Activated CD8-positive, alpha-beta memory T cell treated with anti-CD3 and anti-CD28 coated beads for 4 hours (primary cell): ENCODE data around the gene REEP5.
"Not testable (repeated sequence)": the region's sequence is repeated elsewhere in the genome, so short reads cannot be mapped to it uniquely, and the experiment has no call there.

Experiments
- DNase-seq, 2 donors: peaks; one replicate each; pipeline ENCODE4 v3.0.0-alpha.2; 2020; ENCODE audit warnings: low read depth in 2 of 2

REEP5 gene

GRCh38 chr5:112933105-112933504, 11.1 kb upstream of the REEP5 start:
- no peak for DNase-seq

DNA sequence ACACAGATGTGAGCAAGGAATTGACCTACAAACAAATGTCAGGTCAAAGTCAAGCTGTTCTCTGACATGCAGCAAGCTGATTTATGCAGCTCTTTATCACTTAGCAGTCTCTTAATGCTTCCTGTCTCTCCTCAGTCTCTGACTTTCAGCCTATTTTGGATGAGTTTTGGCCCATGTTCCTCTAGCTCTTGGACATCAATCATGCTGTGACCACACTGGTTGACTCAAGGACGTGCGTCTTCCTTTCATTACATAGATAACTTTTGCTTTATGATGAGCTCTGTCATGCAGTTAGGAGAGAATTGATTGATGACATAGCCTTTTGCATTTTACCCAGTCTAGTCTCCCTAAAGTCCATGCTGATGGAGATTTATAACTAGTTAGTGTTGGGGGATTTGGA, 9.4 kb upstream of the REEP5 start:
- no peak for DNase-seq

DNA sequence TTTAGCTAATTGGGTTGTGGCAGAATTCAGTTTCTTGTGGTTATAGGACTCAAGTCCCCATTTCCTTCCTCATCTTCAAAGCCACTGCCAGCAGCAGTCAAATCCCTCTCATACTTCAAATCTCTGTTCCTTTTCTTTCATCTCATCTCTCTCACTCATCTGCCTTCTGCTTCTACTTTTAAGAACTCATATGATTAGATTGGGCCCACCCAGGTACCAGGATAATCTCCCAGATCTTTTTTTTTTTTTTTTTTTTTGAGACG, 8.0 kb upstream of the REEP5 start:
- no peak for DNase-seq

DNA sequence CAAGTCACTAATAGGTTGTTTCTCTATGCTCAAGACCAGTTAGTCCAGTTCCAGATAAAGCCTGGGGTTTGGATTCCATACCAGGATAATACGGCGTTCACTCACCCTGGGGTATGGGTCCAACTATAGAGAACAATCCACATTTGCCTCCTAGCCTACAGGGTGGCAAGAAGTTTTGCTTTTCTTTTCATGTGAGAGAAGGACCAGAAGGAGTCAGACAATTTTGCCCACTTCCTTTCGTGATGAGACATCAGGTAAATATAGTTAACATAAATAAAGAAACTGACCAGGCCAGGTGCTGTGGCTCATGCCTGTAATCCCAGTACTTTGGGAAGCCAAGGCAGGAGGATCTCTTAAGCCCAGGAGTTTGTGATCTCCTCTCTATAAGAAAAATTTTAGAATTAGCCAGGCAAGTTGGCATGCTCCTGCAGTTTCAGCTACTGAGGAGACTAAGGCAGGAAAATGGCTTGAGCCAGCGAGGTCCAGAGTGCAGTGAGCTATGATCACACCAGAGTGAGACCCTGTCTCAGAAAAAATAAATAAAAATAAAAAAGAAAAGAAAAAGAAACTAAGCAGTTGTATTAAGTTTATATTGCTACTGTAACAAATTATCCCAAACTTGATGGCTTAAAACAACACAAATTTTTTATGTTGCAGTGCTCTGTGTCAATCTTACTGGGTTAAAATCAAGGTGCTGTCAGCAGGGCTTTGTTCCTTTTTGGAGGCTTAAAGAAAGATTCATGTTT, 7.5 kb upstream of the REEP5 start:
- DNase-seq: no peak

DNA sequence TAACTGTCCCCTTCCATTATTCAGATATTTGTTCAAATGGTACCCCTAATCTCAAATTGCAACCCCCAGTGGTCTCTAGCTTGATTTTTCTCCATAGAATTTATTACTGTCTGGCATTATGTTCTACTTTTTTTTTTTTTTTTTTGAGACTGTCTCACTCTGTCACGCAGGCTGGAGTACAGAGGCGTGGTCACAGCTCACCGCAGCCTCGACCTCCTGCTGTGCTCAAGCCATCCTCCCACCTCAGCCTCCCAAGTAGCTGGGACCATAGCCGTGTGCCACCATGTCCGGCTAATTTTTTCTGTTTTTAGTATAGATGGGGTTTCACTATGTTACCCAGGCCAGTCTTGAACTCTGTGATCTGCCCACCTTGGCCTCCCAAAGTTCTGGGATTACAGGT, 2.0 kb upstream of the REEP5 start:
- DNase-seq: no peak

GRCh38 chr5:112923148-112923917, 1.3 kb upstream of the REEP5 start:
- no peak for DNase-seq

GRCh38 chr5:112921026-112921832, 798 bp downstream of the REEP5 start:
- peak in 1 of 2 donors; percentile 15 for DNase-seq

DNA sequence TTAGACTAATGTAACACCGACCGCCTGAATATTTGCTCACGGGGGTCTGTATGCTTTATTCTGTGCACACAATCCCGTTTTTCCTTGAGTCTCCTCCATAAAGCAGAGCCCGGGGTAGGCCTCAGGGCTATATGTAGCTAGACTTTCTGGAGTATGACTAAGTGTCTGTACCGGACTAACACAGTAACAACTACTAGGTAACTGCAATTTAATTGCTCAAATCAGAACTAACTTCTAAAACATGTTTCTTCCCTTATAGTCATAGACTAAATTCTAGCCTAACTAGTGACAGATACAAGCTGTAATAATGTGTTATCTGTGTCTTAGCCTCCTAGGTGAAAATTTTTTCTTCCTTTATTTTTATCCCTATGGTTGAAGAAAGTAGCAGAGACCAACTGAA, 2.1 kb downstream of the REEP5 start:
- no peak for DNase-seq

DNA sequence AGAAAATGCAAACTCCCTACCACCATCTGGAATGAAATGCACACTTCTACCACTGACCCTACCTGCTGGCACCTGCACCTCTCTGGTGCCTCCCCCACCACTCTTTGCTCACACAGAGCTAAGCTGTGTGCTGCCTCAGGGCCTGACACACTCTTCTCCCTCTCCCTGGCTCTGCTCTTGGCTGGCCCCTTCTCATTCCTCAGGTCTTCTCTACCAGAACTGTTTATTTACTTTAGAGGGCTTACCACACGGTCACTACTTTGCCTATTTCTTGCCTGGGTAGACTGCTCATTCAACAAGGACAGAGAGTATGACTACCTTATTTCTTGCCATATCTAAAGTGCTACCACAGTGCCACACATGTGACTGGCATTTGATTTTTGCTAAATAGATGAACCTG, 3.3 kb downstream of the REEP5 start:
- DNase-seq: no peak

DNA sequence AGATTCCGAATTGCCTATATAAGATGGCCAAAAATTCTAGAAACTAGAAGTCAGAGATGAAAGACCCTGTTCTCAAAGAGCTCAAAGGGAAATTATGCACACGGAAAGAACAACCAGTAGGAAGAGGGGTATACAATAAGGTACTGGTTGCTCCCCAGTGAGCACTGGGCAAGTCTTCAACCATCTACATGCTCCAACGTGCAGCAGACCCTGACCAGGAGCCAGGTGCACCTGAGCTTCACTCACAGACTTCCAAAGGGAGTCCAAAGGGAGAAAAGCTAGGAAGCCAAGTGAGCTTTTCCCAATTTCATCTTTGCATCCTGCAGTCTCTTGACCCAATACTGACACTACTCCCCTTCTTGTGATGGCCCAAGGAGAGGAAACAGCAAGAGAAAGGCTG, 3.9 kb downstream of the REEP5 start:
- no peak for DNase-seq

DNA sequence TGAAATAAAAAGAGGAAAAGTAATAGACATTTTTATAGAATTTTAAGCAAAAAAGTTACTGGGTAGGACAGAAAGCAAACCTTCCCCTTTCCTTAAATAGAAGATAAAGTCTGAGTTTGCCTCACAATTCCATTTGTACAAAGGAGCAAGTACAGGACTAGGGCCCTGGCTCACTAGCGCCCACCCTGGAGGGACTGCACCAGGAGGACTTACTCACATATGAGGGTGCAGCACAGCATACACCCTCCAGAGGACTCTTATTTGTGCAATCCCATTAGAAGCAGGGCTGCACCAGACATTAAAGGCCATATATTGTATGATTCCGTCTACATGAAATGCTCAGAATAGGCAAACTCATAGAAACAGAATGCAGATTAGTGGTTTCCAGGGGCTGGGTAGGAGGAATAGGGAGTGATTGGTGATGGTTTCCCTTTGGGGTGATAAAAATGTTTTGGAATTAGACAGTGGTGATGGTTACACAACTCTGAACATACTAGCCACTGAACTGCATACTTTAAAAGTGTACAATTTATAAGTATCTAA, 4.5 kb downstream of the REEP5 start:
- DNase-seq: no peak

DNA sequence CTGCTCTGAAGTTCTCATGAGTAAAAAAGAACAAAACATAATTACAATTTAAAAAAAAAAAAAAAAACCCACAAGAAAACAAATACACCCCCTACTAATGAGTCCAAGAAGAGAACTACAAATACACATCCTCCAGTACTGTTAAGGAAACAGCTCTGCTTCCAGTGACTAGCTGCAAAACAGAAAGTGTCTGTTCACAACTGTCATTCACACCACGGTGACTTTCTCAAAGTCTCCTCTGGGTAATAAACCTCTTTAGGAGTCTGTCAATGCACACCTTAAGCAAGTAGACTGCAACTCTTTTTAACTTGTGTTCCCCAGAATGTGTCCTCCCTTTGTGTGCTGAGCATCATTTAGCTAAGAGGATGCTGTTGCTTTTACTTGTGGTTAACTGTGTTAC, 6.2 kb downstream of the REEP5 start:
- no peak for DNase-seq

DNA sequence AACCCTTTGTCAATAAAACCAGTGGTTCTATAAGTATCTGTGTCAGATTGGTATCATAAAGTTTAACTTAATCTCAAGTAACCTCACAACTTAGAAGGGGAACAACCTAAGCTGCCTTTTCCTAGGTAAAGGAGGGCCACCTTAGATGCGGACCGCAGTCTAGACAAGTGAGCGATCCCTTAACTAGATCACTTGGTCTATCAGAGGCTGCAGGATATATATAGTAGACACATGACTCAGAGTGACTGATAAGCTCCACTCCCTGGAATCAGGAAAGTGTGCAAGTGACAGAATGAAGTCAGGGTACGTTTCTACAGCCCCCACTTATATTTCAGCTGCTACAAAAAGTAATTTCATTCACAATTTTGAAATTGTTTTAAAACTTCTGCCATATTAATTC, 7.4 kb downstream of the REEP5 start:
- DNase-seq: no peak

GRCh38 chr5:112910529-112910928, 11.5 kb downstream of the REEP5 start:
- no peak for DNase-seq

DNA sequence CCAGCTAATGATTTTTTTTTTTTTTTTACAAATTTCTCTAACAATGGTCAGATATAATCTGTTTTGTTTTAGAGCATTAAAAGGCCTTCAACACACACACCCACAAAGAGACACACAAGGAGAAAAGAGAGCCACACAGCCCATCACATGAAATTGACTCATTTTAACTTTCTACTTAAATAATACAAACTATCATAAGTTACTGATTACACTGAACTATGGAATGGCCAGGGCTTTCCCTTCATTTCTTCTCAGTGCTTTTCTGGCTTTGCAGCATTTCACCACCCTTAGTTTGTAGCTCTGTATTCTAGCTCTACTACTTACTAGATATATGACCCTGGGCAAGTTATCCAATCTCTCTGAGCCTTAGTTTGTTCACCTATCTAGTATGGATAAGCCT, 13.2 kb downstream of the REEP5 start:
- DNase-seq: no peak

DNA sequence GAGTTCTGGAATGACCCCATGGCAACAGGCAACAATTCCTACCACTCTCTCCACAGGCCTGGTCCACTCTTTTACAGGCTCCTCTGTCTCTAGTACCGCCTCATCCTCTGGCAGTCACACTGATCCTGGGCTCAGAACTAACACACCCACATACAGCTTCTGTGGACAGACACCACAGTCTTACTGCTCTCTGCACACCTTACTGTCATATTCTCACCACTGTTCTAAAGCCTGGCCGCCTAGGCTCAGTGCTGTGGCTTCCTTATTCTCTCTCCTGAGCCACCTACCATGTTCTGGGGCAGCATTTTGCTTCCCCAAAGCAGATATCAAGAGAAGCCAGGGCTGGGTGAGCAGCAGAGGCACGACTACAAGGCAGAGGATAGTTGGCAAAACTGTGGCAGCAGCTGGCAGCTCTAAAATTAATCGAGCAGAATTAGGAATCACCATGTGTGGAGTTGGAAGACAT, 14.8 kb downstream of the REEP5 start:
- no peak for DNase-seq

DNA sequence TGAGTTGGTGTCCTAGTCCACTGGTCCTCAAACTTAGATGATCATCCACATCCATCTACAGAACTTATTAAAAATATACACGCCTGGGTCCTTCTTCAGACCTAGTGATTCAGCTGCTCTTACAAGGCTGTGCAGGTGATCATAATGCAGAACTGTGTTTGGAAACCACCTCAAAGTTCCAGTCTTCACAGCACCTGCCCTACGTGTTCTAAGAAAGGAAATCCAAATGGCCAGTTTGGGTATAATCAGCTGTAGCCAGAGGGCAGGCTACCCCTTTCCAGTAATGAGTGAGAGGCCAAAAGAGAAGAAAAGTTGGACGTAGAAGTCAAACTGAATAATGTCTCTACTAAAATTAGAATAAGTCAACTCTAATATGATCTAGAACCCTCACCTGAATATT, 15.4 kb downstream of the REEP5 start:
- DNase-seq: no peak

DNA sequence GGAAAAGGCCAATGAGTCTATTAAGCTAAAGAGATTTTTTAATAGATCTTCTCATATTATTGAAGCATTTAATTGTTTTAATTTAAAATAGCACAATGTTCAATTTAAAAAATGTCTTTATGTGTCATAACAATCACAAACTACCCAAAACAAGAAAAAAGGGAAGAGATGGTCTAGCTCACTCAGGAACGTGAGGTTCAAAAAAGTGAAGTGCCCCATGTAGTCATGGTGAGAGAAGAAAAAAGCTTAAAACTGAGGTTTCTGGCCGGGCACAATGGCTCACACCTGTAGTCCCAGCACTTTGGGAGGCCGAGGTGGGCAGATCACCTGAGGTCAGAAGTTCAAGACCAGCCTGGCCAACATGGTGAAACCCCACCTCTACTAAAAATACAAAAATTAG, 17.0 kb downstream of the REEP5 start:
- DNase-seq: not testable (repeated sequence)

DNA sequence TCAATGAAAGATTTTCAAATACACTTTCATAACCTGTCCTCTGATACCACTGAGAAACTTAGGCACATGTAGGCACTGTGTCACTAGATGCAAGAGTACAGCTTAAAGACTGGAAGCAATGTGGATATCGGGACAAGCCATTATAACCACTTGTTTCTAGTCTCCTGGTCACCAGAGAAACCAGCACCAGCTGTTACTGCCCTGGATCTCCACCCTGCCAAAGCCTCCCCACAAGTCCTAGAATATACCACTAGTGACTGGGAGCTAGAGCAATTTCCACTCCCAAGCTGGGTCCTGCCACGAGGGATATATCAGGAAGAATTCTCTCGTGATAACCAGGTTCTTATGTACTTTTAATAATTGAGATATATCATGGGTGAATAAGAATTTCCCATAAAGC, 19.5 kb downstream of the REEP5 start:
- no peak for DNase-seq

DNA sequence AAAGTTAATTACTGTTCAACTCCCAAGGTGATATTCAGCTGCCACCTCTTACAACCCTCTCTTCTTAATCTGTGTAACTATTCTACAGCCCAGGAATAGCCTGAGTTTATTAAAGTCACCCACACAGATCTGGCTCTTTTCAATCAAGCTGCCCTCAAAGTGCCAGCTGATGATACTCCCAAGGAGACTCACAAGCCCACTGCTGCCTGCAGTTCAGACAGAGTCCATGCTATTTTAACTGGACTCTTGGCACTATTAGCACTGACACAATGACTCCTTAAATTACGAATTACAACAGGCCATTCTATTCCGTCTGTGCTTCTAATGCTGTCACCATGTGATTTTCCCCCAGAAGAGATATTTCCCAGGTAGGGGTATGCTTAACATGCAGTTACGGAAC, 26.3 kb downstream of the REEP5 start:
- DNase-seq: no peak

GRCh38 chr5:112892776-112893175, 29.3 kb downstream of the REEP5 start:
- DNase-seq: no peak

GRCh38 chr5:112892066-112892465, 30.0 kb downstream of the REEP5 start:
- not testable (repeated sequence) for DNase-seq

GRCh38 chr5:112886975-112887374, 35.1 kb downstream of the REEP5 start:
- DNase-seq: no peak
